Fibroblast of the aortic adventitia (primary cell): ENCODE data around the gene CLC. TPM values are rescaled to one million over a fixed set of nuclear protein-coding genes. Genes with fewer than 3 reads are reported as not detected.
A peak's percentile ranks its signal among the peaks of the same experiment; 100 is the strongest.
"Not testable (repeated sequence)": the region's sequence is repeated elsewhere in the genome, so short reads cannot be mapped to it uniquely, and the experiment has no call there.

Source experiments
- DNase-seq: peaks from one replicate; pipeline ENCODE4 v3.0.0-alpha.2; 2010; ENCODE audit warnings: low read depth
- H3K4me3 ChIP-seq: 2 replicates; pipeline ENCODE4 v1.5.1; 2011; ENCODE audit warnings: low read depth, mild to moderate bottlenecking, control low read depth, low read length, moderate library complexity
- CTCF ChIP-seq: IDR thresholded peaks from 2 replicates; pipeline ENCODE4 v1.5.1; 2011; ENCODE audit warnings: mild to moderate bottlenecking, low read length, control low read depth, inconsistent platforms; ENCODE audit not compliant: insufficient read depth
- total RNA-seq: library from RNA; depleted of rRNA; stranded (reverse); fragments of >200 nt; gene quantifications from 2 replicates; pipeline ENCODE4 v1.2.3, GENCODE V29; 2012; ENCODE audit warnings: low replicate concordance

The CLC gene
- total RNA-seq, 1 donor: not detected

- TF ChIP-seq CTCF: no peak
These were observed 41.4 kb downstream of the CLC start for GRCh38 chr19:39696387-39696786.

GRCh38 chr19:39695759-39696158, 42.1 kb downstream of the CLC start:
- no peak for DNase-seq
- TF ChIP-seq CTCF: no peak
- no peak overlapping the region for H3K4me3 ChIP-seq

More at GRCh38 chr19:39696387-39696786, 41.4 kb downstream of the CLC start:
- peak; percentile 15 for DNase-seq
- H3K4me3 ChIP-seq: no peak overlapping the region

GRCh38 chr19:39692822-39693221, 45.0 kb downstream of the CLC start:
- H3K4me3 ChIP-seq: no peak overlapping the region
- no peak for TF ChIP-seq CTCF
- no peak for DNase-seq

GRCh38 chr19:39692166-39692565, 45.7 kb downstream of the CLC start:
- no peak overlapping the region for H3K4me3 ChIP-seq
- TF ChIP-seq CTCF: no peak
- no peak for DNase-seq

- H3K4me3 ChIP-seq, DNase-seq: not testable (repeated sequence)
These were observed 49.2 kb downstream of the CLC start for GRCh38 chr19:39688637-39689036.

GRCh38 chr19:39686739-39687138, 51.1 kb downstream of the CLC start:
- H3K4me3 ChIP-seq: no peak overlapping the region
- no peak for DNase-seq
- TF ChIP-seq CTCF: no peak

GRCh38 chr19:39684267-39684666, 53.6 kb downstream of the CLC start:
- TF ChIP-seq CTCF: no peak
- H3K4me3 ChIP-seq: no peak overlapping the region
- DNase-seq: no peak
